Raji (cell line): ENCODE results near the gene POMC.

Experiments used
- POLR2A ChIP-seq: IDR thresholded peaks from 2 replicates; pipeline ENCODE4 v1.6.1; 2011; ENCODE audit warnings: low read depth, low read length, control low read depth; ENCODE audit not compliant: insufficient read depth

The POMC gene

DNA sequence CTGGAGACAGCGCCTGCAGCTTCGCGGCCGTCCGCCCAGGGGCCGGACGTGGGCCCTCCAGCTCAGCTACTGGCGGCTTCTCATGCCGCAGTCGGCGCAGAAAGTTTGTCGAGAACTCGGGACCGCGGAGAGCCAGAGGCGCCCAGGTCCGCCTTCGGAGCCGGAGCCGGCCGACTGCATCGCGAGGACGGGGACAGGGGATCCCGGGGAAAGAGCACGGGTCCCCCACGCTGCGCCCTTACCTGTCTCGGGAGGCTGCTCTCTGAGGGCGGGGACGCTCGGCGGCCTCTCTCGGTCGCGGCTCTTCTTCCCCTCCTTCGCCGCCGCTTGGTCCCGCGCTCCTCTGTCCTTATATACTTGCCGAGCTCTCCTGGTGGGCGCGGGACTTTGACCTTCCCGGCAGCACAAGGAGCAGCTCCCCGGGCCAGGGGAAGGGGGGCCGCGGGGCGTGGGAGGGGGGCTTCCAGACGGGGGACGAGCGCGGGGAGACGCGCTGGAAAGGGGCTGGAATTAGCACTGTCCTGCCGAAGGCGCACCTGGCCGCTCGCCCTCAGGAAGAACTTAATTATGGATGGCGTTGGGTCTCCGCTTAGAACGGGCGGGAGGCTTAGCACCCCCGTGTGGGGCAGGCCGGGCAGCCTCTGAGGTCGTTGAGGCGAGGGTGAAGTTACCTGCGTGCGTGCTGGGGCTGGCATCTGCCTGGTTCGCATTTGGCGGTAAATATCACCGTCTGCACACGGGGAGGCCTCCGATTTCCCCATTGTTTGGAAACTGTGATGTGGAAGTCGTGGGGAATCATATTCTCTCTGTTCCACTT is at the start of gene POMC:
Gene POMC, minus strand, starts transcription at position 325 of the 817 bp plus-strand sequence. CDS start 3,808 bp downstream, outside the sequence.
- no peak for TF ChIP-seq POLR2A

DNA sequence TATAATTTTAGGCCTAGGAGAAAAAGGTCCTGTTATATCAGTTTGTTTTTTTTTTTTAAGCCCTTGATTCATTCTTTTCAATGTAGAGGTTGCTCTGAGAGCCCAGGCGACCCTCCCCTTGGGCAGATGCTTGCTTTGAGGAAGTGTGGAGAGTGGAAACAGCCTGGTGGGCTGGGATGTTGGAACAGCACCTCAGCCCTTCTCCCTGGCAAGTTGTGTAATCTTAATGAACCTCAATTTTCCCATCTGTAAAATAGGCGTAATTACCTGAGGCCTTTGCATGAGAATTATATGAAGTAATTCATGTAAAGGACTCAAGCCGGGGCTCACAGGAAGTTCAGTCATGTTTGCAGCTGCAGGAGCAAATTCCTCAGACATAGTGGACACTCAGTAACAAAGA is 49.7 kb upstream of the POMC start:
- TF ChIP-seq POLR2A = no peak

GRCh38 chr2:25215948-25216679 is 47.7 kb upstream of the POMC start:
- TF ChIP-seq POLR2A = no peak

- no peak for TF ChIP-seq POLR2A
Observed at GRCh38 chr2:25215232-25215631, 46.9 kb upstream of the POMC start.

GRCh38 chr2:25213229-25213628 is 44.8 kb upstream of the POMC start:
- no peak for TF ChIP-seq POLR2A

DNA sequence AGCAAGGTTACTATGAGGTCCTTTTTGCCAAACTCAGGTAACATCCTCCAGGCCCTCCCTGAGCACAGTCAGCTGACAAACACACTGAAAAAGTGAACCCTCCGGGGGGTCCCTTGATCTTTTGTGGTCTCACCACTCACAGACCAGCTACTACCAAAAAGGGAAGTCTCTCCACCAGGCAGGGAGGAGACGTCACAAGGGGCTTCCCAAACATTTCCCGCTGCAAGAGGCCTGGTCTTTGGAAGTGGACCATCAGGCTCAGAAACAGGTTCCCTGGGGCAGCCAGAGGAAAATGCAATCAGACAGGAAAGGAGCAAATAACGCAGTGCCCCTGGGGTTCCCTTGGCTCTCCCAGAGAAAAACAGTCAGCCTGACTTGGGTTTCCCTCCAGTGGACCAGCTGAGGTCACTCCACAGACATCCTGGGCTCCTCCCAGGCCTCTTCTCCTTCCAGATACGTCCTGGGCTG is 38.7 kb upstream of the POMC start:
- no peak for TF ChIP-seq POLR2A

GRCh38 chr2:25204190-25204838 is 35.9 kb upstream of the POMC start:
- TF ChIP-seq POLR2A = no peak

GRCh38 chr2:25202275-25202674 is 33.9 kb upstream of the POMC start:
- no peak for TF ChIP-seq POLR2A

DNA sequence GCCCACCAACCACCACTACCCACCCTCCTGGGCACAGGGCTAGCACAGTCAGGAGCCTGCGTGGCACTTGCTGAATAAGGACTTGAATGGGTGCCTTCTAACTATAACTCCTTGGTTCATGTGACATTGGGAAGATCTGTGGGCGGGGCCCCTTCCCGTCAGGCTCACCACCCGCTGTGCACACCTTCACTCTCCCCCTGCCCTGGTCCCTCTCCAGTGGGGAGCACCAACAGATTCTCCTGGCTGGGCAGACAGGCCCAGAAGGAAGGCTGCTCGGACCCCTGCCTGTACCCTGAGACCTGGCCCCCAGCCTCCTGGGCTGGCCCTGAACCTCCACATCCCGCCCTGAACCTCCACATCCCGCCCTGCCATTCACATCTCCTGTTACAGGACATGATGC is 33.4 kb upstream of the POMC start:
- TF ChIP-seq POLR2A = no peak

GRCh38 chr2:25201265-25201664 is 32.9 kb upstream of the POMC start:
- no peak for TF ChIP-seq POLR2A

DNA sequence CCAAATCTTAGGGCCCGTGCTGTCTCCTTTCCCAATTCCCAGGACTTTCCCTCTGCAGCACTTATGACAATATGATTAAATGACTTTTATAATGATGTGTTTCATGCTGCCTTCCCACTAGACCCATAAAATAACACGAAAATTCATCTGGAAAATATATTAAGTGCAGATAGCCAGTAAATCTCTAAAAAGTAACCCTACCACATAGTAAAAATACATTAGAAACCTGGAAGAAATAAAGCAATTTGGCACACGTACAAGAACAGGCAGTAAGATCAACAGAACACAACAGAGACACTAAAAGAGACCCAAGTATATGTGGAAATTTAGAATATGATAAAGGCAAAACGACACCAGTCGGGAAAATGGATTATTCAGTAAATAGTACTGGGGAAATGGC is 30.2 kb upstream of the POMC start:
- no peak for TF ChIP-seq POLR2A

DNA sequence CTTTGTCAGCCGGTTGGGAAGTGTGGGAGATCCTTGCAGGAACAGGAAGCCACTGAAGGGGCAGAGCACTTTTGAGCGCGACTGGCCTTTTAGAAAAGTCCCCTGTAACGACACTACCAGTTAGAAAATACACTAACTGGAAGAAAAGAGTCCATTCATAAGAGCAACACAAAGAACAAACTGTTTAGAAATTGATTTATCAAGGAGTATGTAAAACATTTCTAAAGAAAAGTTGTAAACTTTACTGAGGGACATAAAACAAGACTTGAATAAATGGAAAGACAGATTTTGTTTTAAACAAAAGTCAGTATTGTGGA is 29.8 kb upstream of the POMC start:
- no peak for TF ChIP-seq POLR2A

- TF ChIP-seq POLR2A = no peak
Observed at GRCh38 chr2:25197336-25198208, 29.2 kb upstream of the POMC start.

- no peak for TF ChIP-seq POLR2A
Observed at GRCh38 chr2:25194576-25195122, 26.3 kb upstream of the POMC start.

GRCh38 chr2:25190536-25190935 is 22.2 kb upstream of the POMC start:
- no peak for TF ChIP-seq POLR2A
